K562 (cell line): ENCODE data around the gene EPN2. TPM values are rescaled to one million over a fixed set of nuclear protein-coding genes. Genes with fewer than 3 reads are reported as not detected.

ENCODE experiments used
- ATAC-seq: fragments of 200-7000 bp; cut with Tn5 transposase; 3 replicates; pipeline ENCODE4 v1.9.1; 2020; ENCODE audit warnings: moderate library complexity
- BruUV-seq: library from RNA; stranded (reverse); fragments of 400-500 nt; replicated peaks from 2 replicates; lab custom pipeline; 2021; lab: Mats Ljungman, UMichigan
- CTCF ChIA-PET: fragments of 300-600 bp; formaldehyde crosslinking; extraction: SDS; loops from one replicate; lab custom pipeline; 2021; ENCODE audit warnings: low intra/inter-chr PET ratio; lab: Yijun Ruan, JAX
- POLR2A ChIA-PET: fragments of 300-600, 350-650 bp; sonication (Branson Sonifier 250); formaldehyde crosslinking; extraction: SDS; loops from one replicate; lab custom pipeline; 2021; ENCODE audit warnings: antibody characterized with exemption, inconsistent platforms; lab: Yijun Ruan, JAX
- DNase-seq, 4 experiments: peaks; one replicate each; pipeline versions ENCODE4 v3.0.0 to v3.0.0-alpha.2; 2011 to 2018; ENCODE audit warnings: low spot score in 3 of 4, mixed read lengths in 3 of 4; ENCODE audit errors: extremely low read depth in 1 of 4
- FAIRE-seq: peaks from 2 replicates; lab custom pipeline; 2011; peaks lifted over from hg19 to GRCh38; lab: Jason Lieb, UNC
- H2AFZ ChIP-seq: 2 replicates; pipeline ENCODE4 v1.6.0; 2011; ENCODE audit warnings: low read depth, low read length, control low read depth, inconsistent platforms
- H3K27ac ChIP-seq: fragments of 200-600 bp; 3 replicates; pipeline ENCODE4 v1.8.0; 2011; ENCODE audit warnings: low read depth, mild to moderate bottlenecking, control low read depth, inconsistent platforms, low read length, moderate library complexity, mixed read lengths; ENCODE audit errors: extremely low read depth
- H3K27me3 ChIP-seq, 2 experiments: fragments of 300-600 bp in 1 of 2; 2 replicates in 1 of 2; 3 replicates in 1 of 2; pipeline versions ENCODE4 v1.6.0 to v1.8.0; 2011; ENCODE audit warnings: inconsistent platforms in 2 of 2, low read length in 2 of 2, mild to moderate bottlenecking in 1 of 2, mixed read lengths in 1 of 2, moderate library complexity in 1 of 2; ENCODE audit not compliant: control insufficient read depth in 2 of 2, insufficient read depth in 2 of 2
- H3K36me3 ChIP-seq: fragments of 300-600 bp; 3 replicates; pipeline ENCODE4 v1.8.0; 2011; ENCODE audit warnings: mild to moderate bottlenecking, low read length, inconsistent platforms; ENCODE audit not compliant: control insufficient read depth, insufficient read depth
- H3K4me1 ChIP-seq, 2 experiments: fragments of 200-600 bp in 1 of 2; replicated peaks in 1 of 2; 2 replicates in 1 of 2; 3 replicates in 1 of 2; pipeline versions ENCODE4 v1.5.1 to v1.8.0; 2011; ENCODE audit warnings: inconsistent platforms in 2 of 2, low read length in 2 of 2, mild to moderate bottlenecking in 1 of 2, mixed read lengths in 1 of 2, moderate library complexity in 1 of 2; ENCODE audit not compliant: control insufficient read depth in 2 of 2, insufficient read depth in 2 of 2
- H3K4me2 ChIP-seq: 2 replicates; pipeline ENCODE4 v1.6.1; 2011; ENCODE audit warnings: low read length, control low read depth, inconsistent platforms, mixed read lengths; ENCODE audit not compliant: insufficient read depth
- H3K4me3 ChIP-seq: fragments of 200-600 bp; sonication (generic), shearing (Covaris generic); 2 replicates; pipeline ENCODE4 v1.5.1; 2016; ENCODE audit warnings: control low read depth, inconsistent platforms
- H3K79me2 ChIP-seq: fragments of 200-600 bp; 3 replicates; pipeline ENCODE4 v1.8.0; 2011; ENCODE audit warnings: low read length, inconsistent platforms; ENCODE audit not compliant: control insufficient read depth, insufficient read depth
- H3K9ac ChIP-seq, 2 experiments: 2 replicates each; pipeline versions ENCODE4 v1.6.0 to v1.6.1; 2011; ENCODE audit warnings: low read depth in 2 of 2, low read length in 2 of 2, control low read depth in 1 of 2, inconsistent platforms in 1 of 2, mild to moderate bottlenecking in 1 of 2, mixed read lengths in 1 of 2; ENCODE audit not compliant: insufficient read depth in 1 of 2
- H3K9me1 ChIP-seq: one replicate; pipeline ENCODE4 v1.6.0; 2011; ENCODE audit warnings: inconsistent platforms, mild to moderate bottlenecking, low read length, moderate library complexity; ENCODE audit not compliant: control insufficient read depth, insufficient read depth
- H3K9me3 ChIP-seq: replicated peaks from 2 replicates; pipeline ENCODE4 v1.5.1; 2011; ENCODE audit warnings: low read depth, low read length, inconsistent platforms; ENCODE audit not compliant: control insufficient read depth, insufficient read depth
- H4K20me1 ChIP-seq: replicated peaks from 2 replicates; pipeline ENCODE4 v1.6.1; 2011; ENCODE audit warnings: low read length, inconsistent platforms, mixed read lengths; ENCODE audit not compliant: control insufficient read depth, insufficient read depth
- ARHGAP35 ChIP-seq: fragments of 450-650 bp; IDR thresholded peaks from 2 replicates; pipeline ENCODE4 v1.6.1; 2018; ENCODE audit not compliant: partially characterized antibody
- ASH1L ChIP-seq: fragments of 450-650 bp; IDR thresholded peaks from 2 replicates; pipeline ENCODE4 v1.6.1; 2018; ENCODE audit warnings: borderline replicate concordance, mild to moderate bottlenecking, low read depth; ENCODE audit not compliant: partially characterized antibody
- FIP1L1 ChIP-seq: fragments of 200-400 bp; formaldehyde crosslinking; IDR thresholded peaks from 2 replicates; pipeline ENCODE4 v1.6.1; 2018; ENCODE audit warnings: mild to moderate bottlenecking, low read depth, low read length; ENCODE audit not compliant: poor library complexity, severe bottlenecking
- HDAC6 ChIP-seq: IDR thresholded peaks from 2 replicates; pipeline ENCODE4 v1.6.1; 2012; ENCODE audit warnings: low read depth, mild to moderate bottlenecking, control low read depth, inconsistent platforms, low read length, moderate library complexity
- ILF3 ChIP-seq: fragments of 450-650 bp; IDR thresholded peaks from 2 replicates; pipeline ENCODE4 v1.6.1; 2018; ENCODE audit warnings: antibody characterized with exemption, mild to moderate bottlenecking, moderate library complexity, borderline replicate concordance
- LARP7 ChIP-seq: fragments of 450-650 bp; IDR thresholded peaks from 2 replicates; pipeline ENCODE4 v1.6.1; 2016
- MECOM ChIP-seq: fragments of 250-450 bp; sonication (Bioruptor Pico); IDR thresholded peaks from 2 replicates; pipeline ENCODE4 v1.8.0; 2022; ENCODE audit warnings: inconsistent platforms
- NR2F6 ChIP-seq: fragments of 450-650 bp; formaldehyde crosslinking; IDR thresholded peaks from 2 replicates; pipeline ENCODE4 v1.4.0; 2020; ENCODE audit warnings: mild to moderate bottlenecking
- POLR2AphosphoS5 ChIP-seq: IDR thresholded peaks from 2 replicates; pipeline ENCODE4 v1.6.1; 2011; ENCODE audit warnings: mild to moderate bottlenecking, low read depth, low read length, moderate library complexity; ENCODE audit not compliant: control insufficient read depth, insufficient read depth
- RFX1 ChIP-seq: fragments of 450-650 bp; IDR thresholded peaks from 2 replicates; pipeline ENCODE4 v1.6.1; 2016; ENCODE audit warnings: mild to moderate bottlenecking, moderate library complexity
- SRSF9 ChIP-seq: fragments of 200-400 bp; formaldehyde crosslinking; IDR thresholded peaks from 2 replicates; pipeline ENCODE4 v1.6.1; 2017; ENCODE audit warnings: low read depth, low read length, borderline replicate concordance
- TSC22D4 ChIP-seq: fragments of 450-650 bp; IDR thresholded peaks from 2 replicates; pipeline ENCODE4 v1.6.1; 2016; ENCODE audit warnings: missing genetic modification characterization, missing biosample characterization, control low read depth
- ZC3H4 ChIP-seq: sonication (generic); formaldehyde crosslinking; IDR thresholded peaks from 2 replicates; pipeline ENCODE4 v1.9.0; 2021; ENCODE audit warnings: missing genetic modification reagents, borderline replicate concordance
- ZNF217 ChIP-seq: sonication (generic); formaldehyde crosslinking; IDR thresholded peaks from 2 replicates; pipeline ENCODE4 v1.8.0; 2022; ENCODE audit warnings: mild to moderate bottlenecking, missing genetic modification reagents
- ZNF23 ChIP-seq: fragments of 250-450 bp; sonication (Bioruptor Pico); IDR thresholded peaks from 2 replicates; pipeline ENCODE4 v1.4.0; 2020; ENCODE audit warnings: mild to moderate bottlenecking
- ZNF444 ChIP-seq: fragments of 250-450 bp; sonication (Bioruptor Pico); IDR thresholded peaks from 2 replicates; pipeline ENCODE4 v1.4.0; 2020; ENCODE audit warnings: mild to moderate bottlenecking, moderate library complexity
- WGBS: fragments of 100-300 bp; shearing (Covaris generic); methylation state at CpG from one replicate; pipeline ENCODE4 v1.1.6; 2016; ENCODE audit warnings: low coverage, mixed read lengths; ENCODE audit not compliant: insufficient coverage; ENCODE audit errors: missing lambda C conversion rate; 5-methylcytosine and 5-hydroxymethylcytosine counted together
- in situ Hi-C: fragments of 300-500 bp; cut with MboI; formaldehyde crosslinking; loops from 4 replicates; pipeline ENCODE4 v1.15.0; 2018; ENCODE audit warnings: inconsistent platforms, mixed read lengths
- intact Hi-C: fragments of 100-400 bp; cut with micrococcal nuclease; formaldehyde crosslinking; loops from 2 replicates; pipeline ENCODE4 v1.14.2; 2022
- polyA plus RNA-seq, 8 experiments: library from polyadenylated mRNA; depleted of rRNA in 4 of 8; stranded (reverse) in 5 of 8; unstranded in 3 of 8; fragments of >200 nt; fragmentation: Nextera tagmentation in 2 of 8; fragmentation: Illumina TruSeq in 1 of 8; extraction: Ambion mirVana in 2 of 8; extraction: Trizol in 1 of 8; gene quantifications; 2 replicates each; pipeline versions ENCODE4 v1.2.1 to v1.2.3, GENCODE V29; 2011 to 2014; ENCODE audit warnings: inconsistent platforms in 1 of 8, missing spikeins in 1 of 8
- total RNA-seq, 7 experiments: library from RNA; depleted of rRNA in 6 of 7; stranded (reverse); fragments of >200 nt in 6 of 7; fragmentation: Illumina TruSeq in 2 of 7; extraction: Trizol in 2 of 7; gene quantifications; 2 replicates each; pipeline versions ENCODE4 v1.2.1 to v1.2.3, GENCODE V29; 2011 to 2021; ENCODE audit warnings: low replicate concordance in 1 of 7
- TF ChIP-seq, protein P1 (sequence below): fragments of 150-350 bp; IDR thresholded peaks from 2 replicates; pipeline ENCODE4 v1.6.1; 2014; ENCODE audit warnings: low read depth, mild to moderate bottlenecking, low read length, borderline replicate concordance
- TF ChIP-seq, protein P2 (sequence below): fragments of 450-650 bp; formaldehyde crosslinking; IDR thresholded peaks from 2 replicates; pipeline ENCODE4 v1.4.0; 2020; ENCODE audit warnings: mild to moderate bottlenecking, moderate library complexity

The EPN2 gene
- total and polyA plus RNA-seq, 9 of the 15 experiments (the other 6 are each of a cell fraction or from before 2014, with no cell fraction given), result 1.0 to 12.9 (median 8.9) TPM

DNA sequence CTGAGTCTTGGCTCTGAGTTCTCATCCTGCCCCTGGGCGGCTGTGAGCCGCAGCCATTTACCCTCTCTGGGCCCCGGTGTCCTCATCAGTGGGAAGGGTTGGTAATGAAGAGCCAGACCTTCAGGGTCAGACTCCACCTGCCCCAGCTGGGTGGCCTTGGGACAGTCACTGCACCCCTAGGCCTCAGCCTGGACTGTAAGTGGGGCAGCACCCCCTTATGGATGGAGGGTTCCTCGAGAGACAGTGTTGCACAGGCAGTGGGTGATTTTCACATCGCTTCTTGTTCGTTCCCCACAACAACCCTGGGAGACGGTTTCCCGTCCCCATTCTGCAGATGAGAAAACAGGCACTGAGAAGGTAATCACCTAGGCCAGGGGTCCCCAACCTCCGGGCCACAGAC lies 64.8 kb downstream of the EPN2 start:
- H3K9me3 ChIP-seq, result no peaks in the 10 kb centered on the region
- ChIA-PET CTCF (no interaction called here), POLR2A (interaction anchor here (1.0 kb wide), 1 partner anchor 20 kb away, joined by 3 read pairs; no protein-coding TSS in a partner anchor)
- H3K79me2 ChIP-seq, result peaks cover 7% of the 10 kb centered on the region; the same call in 1 of the 3 replicates
- peaks cover 7% of the 10 kb centered on the region for H3K9me1 ChIP-seq
- intact Hi-C loops (no loop called here), in situ Hi-C loops (no loop called here)
- no peak overlapping the region for H3K4me2 ChIP-seq
- no peak overlapping the region for H2AFZ ChIP-seq
- H3K27me3 ChIP-seq, result no peaks in the 10 kb centered on the region
- peak overlapping the region in 1 of 2 experiments; percentile 45; a peak in 1 of 4 replicates for H3K9ac ChIP-seq
- ATAC-seq (no peak), FAIRE-seq (no peak), DNase-seq (no peak)
- H3K4me1 ChIP-seq, result peaks cover 26 to 34% of the 10 kb centered on the region in 2 experiments
- WGBS, result 88% methylated on average over 4 of the region's 9 CpGs
- no peak overlapping the region for H3K4me3 ChIP-seq
- H3K36me3 ChIP-seq, result no peaks in the 10 kb centered on the region
- no peak overlapping the region for H3K27ac ChIP-seq
- BruUV-seq, result no TSS peak
- H4K20me1 ChIP-seq, result no peaks in the 10 kb centered on the region
- TF ChIP-seq POLR2AphosphoS5 (no peak), TSC22D4 (tag) (no peak), ZC3H4 (CRISPR knock-in tag) (no peak), NR2F6 (CRISPR knock-in tag) (no peak), RFX1 (no peak), HDAC6 (no peak), FIP1L1 (no peak), ASH1L (no peak), LARP7 (no peak), MECOM (CRISPR knock-in tag) (no peak), ZNF444 (CRISPR knock-in tag) (no peak), ARHGAP35 (no peak), ZNF23 (CRISPR knock-in tag) (no peak), ILF3 (no peak), ZNF217 (CRISPR knock-in tag) (no peak), SRSF9 (no peak)
- TF ChIP-seq, protein P1, sequence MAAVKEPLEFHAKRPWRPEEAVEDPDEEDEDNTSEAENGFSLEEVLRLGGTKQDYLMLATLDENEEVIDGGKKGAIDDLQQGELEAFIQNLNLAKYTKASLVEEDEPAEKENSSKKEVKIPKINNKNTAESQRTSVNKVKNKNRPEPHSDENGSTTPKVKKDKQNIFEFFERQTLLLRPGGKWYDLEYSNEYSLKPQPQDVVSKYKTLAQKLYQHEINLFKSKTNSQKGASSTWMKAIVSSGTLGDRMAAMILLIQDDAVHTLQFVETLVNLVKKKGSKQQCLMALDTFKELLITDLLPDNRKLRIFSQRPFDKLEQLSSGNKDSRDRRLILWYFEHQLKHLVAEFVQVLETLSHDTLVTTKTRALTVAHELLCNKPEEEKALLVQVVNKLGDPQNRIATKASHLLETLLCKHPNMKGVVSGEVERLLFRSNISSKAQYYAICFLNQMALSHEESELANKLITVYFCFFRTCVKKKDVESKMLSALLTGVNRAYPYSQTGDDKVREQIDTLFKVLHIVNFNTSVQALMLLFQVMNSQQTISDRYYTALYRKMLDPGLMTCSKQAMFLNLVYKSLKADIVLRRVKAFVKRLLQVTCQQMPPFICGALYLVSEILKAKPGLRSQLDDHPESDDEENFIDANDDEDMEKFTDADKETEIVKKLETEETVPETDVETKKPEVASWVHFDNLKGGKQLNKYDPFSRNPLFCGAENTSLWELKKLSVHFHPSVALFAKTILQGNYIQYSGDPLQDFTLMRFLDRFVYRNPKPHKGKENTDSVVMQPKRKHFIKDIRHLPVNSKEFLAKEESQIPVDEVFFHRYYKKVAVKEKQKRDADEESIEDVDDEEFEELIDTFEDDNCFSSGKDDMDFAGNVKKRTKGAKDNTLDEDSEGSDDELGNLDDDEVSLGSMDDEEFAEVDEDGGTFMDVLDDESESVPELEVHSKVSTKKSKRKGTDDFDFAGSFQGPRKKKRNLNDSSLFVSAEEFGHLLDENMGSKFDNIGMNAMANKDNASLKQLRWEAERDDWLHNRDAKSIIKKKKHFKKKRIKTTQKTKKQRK, result no peak
- TF ChIP-seq, protein P2, sequence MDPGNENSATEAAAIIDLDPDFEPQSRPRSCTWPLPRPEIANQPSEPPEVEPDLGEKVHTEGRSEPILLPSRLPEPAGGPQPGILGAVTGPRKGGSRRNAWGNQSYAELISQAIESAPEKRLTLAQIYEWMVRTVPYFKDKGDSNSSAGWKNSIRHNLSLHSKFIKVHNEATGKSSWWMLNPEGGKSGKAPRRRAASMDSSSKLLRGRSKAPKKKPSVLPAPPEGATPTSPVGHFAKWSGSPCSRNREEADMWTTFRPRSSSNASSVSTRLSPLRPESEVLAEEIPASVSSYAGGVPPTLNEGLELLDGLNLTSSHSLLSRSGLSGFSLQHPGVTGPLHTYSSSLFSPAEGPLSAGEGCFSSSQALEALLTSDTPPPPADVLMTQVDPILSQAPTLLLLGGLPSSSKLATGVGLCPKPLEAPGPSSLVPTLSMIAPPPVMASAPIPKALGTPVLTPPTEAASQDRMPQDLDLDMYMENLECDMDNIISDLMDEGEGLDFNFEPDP, result no peak
